GM23338 (cell line): ENCODE data around the gene DENND5A. TPM values are rescaled to one million over a fixed set of nuclear protein-coding genes. Genes with fewer than 3 reads are reported as not detected.

ENCODE experiments used
- ATAC-seq: fragments of 200-7000 bp; cut with Tn5 transposase; 3 replicates; pipeline ENCODE4 v1.9.1; 2020
- DNase-seq: peaks from one replicate; pipeline ENCODE4 v3.0.0-alpha.2; 2015; ENCODE audit warnings: low spot score
- H2AFZ ChIP-seq: fragments of 200-600 bp; sonication (generic); 2 replicates; pipeline ENCODE4 v1.8.0; 2016; ENCODE audit warnings: antibody characterized with exemption, mild to moderate bottlenecking, moderate library complexity
- H3F3A ChIP-seq: fragments of 200-600 bp; sonication (generic); replicated peaks from 2 replicates; pipeline ENCODE4 v1.8.0; 2017; ENCODE audit warnings: antibody characterized with exemption, mixed run types, low read depth
- H3K27ac ChIP-seq: fragments of 200-600 bp; sonication (generic); 2 replicates; pipeline ENCODE4 v1.6.1; 2016; ENCODE audit warnings: low read depth
- H3K27me3 ChIP-seq: fragments of 200-600 bp; sonication (generic); 2 replicates; pipeline ENCODE4 v1.8.0; 2016; ENCODE audit warnings: mild to moderate bottlenecking, mixed run types, moderate library complexity; ENCODE audit not compliant: insufficient read depth
- H3K36me3 ChIP-seq: fragments of 200-600 bp; sonication (generic); 2 replicates; pipeline ENCODE4 v1.8.0; 2016; ENCODE audit warnings: mild to moderate bottlenecking; ENCODE audit not compliant: insufficient read depth
- H3K4me1 ChIP-seq: fragments of 200-600 bp; sonication (generic); 2 replicates; pipeline ENCODE4 v1.8.0; 2016; ENCODE audit warnings: mild to moderate bottlenecking, moderate library complexity; ENCODE audit not compliant: insufficient read depth
- H3K4me2 ChIP-seq: fragments of 200-600 bp; sonication (generic); 2 replicates; pipeline ENCODE4 v1.7.1; 2017; ENCODE audit warnings: mixed run types
- H3K4me3 ChIP-seq: fragments of 200-600 bp; sonication (generic); 2 replicates; pipeline ENCODE4 v1.6.1; 2016; ENCODE audit warnings: mixed run types
- H3K79me2 ChIP-seq: fragments of 200-600 bp; sonication (generic); replicated peaks from 2 replicates; pipeline ENCODE4 v1.8.0; 2017; ENCODE audit warnings: mild to moderate bottlenecking; ENCODE audit not compliant: insufficient read depth
- H3K9me2 ChIP-seq: fragments of 200-600 bp; sonication (generic); 2 replicates; pipeline ENCODE4 v1.8.0; 2017; ENCODE audit not compliant: insufficient read depth
- H4K20me1 ChIP-seq: fragments of 200-600 bp; sonication (generic); replicated peaks from 2 replicates; pipeline ENCODE4 v1.8.0; 2017; ENCODE audit warnings: mild to moderate bottlenecking; ENCODE audit not compliant: insufficient read depth
- H3K27ac Mint-ChIP-seq: 2 replicates; pipeline ENCODE4 v1.8.0; 2020; ENCODE audit warnings: inconsistent platforms, mild to moderate bottlenecking, moderate library complexity, mixed read lengths
- H3K27me3 Mint-ChIP-seq: 3 replicates; pipeline ENCODE4 v1.8.0; 2022; ENCODE audit warnings: low read depth, mild to moderate bottlenecking, moderate library complexity, mixed read lengths, inconsistent platforms; ENCODE audit not compliant: insufficient read depth, poor library complexity
- H3K36me3 Mint-ChIP-seq: 3 replicates; pipeline ENCODE4 v1.8.0; 2021; ENCODE audit warnings: low read depth, mild to moderate bottlenecking, inconsistent platforms, moderate library complexity, mixed read lengths
- H3K4me1 Mint-ChIP-seq: 3 replicates; pipeline ENCODE4 v1.8.0; 2020; ENCODE audit warnings: mild to moderate bottlenecking, inconsistent platforms, mixed read lengths
- H3K4me3 Mint-ChIP-seq: 3 replicates; pipeline ENCODE4 v1.8.0; 2021; ENCODE audit warnings: moderate library complexity, mild to moderate bottlenecking, inconsistent platforms, mixed read lengths
- H3K9me3 Mint-ChIP-seq: 3 replicates; pipeline ENCODE4 v1.8.0; 2020; ENCODE audit warnings: moderate library complexity, mild to moderate bottlenecking, inconsistent platforms, mixed read lengths
- EZH2phosphoT487 ChIP-seq: fragments of 200-600 bp; sonication (generic); IDR thresholded peaks from one replicate; pipeline ENCODE4 v1.8.1; 2018; ENCODE audit warnings: antibody characterized with exemption; ENCODE audit not compliant: unreplicated experiment
- POLR2AphosphoS5 ChIP-seq: IDR thresholded peaks from 2 replicates; pipeline ENCODE4 v1.6.1; 2016; ENCODE audit warnings: antibody characterized with exemption, low read depth
- STAT1 ChIP-seq: IDR thresholded peaks from one replicate; pipeline ENCODE4 v1.6.1; 2016; ENCODE audit warnings: antibody characterized with exemption; ENCODE audit not compliant: unreplicated experiment
- ZNF331 ChIP-seq: fragments of 250-450 bp; sonication (Bioruptor Pico); IDR thresholded peaks from 2 replicates; pipeline ENCODE4 v1.5.0; 2020; ENCODE audit warnings: low read depth, mild to moderate bottlenecking, moderate library complexity
- polyA plus RNA-seq: library from polyadenylated mRNA; unstranded; fragments of >200 nt; fragmentation: Nextera tagmentation; extraction: Ambion mirVana; gene quantifications from 2 replicates; pipeline ENCODE4 v1.2.1, GENCODE V29; 2016
- total RNA-seq: library from RNA; depleted of rRNA; stranded (reverse); fragments of >200 nt; shearing (Covaris generic); gene quantifications from 2 replicates; pipeline ENCODE4 v1.2.3, GENCODE V29; 2014
- TF ChIP-seq, protein P1 (sequence below): fragments of 250-450 bp; sonication (Bioruptor Pico); IDR thresholded peaks from 2 replicates; pipeline ENCODE4 v1.5.0; 2020; ENCODE audit warnings: mild to moderate bottlenecking, moderate library complexity
- TF ChIP-seq, protein P2 (sequence below), 2 experiments: fragments of 200-600 bp in 1 of 2; sonication (generic) in 1 of 2; conservative IDR thresholded peaks; 2 replicates each; pipeline versions ENCODE4 v1.5.1 to v1.6.1; 2016 to 2017; ENCODE audit warnings: antibody characterized with exemption in 2 of 2, low read depth in 2 of 2, mild to moderate bottlenecking in 2 of 2, moderate library complexity in 1 of 2

DENND5A gene
- total and polyA plus RNA-seq, 2 experiments from 2014 or later: 28.1 to 56.3 TPM

DNA sequence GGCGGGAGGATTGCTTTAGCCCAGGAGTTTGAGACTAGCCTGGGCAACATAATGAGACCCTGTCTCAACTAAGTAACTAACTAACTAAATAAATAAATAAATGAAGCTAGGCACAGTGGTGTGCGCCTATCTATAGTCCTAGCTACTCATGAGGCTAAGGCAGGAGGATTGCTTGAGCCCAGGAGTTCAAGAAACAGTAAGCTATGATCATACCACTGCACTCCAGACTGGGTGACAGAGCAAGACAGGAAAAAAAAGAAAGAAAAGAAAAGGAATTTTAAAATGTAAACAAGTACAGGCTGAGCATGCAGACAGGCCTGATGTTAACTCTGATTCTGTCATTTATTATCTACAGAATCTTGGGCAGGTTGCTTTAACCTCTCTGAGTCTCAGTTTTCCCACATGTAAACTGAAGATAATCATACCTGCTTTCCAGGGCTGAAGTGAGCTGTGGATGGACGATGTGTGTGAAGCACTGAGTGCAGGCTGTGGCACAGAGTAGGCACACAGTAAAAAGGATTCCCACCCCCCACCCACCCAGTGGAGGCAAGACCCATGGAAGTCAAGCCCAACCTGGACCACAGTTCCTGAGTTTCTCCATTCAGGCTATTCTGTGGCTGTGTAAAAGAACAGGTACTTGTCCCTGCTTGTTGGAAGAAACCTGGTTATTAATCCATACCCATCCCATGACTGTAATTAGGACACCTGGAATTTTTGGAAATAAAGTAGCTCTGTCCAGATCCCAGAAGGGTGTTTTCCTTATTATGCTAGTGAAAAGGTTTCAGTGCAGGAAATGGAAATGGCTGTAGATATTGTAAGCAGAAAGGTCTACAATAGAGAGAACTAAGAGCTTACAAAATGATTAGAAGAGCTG, 155.1 kb downstream of the DENND5A start (continued):
- TF ChIP-seq, protein P1, sequence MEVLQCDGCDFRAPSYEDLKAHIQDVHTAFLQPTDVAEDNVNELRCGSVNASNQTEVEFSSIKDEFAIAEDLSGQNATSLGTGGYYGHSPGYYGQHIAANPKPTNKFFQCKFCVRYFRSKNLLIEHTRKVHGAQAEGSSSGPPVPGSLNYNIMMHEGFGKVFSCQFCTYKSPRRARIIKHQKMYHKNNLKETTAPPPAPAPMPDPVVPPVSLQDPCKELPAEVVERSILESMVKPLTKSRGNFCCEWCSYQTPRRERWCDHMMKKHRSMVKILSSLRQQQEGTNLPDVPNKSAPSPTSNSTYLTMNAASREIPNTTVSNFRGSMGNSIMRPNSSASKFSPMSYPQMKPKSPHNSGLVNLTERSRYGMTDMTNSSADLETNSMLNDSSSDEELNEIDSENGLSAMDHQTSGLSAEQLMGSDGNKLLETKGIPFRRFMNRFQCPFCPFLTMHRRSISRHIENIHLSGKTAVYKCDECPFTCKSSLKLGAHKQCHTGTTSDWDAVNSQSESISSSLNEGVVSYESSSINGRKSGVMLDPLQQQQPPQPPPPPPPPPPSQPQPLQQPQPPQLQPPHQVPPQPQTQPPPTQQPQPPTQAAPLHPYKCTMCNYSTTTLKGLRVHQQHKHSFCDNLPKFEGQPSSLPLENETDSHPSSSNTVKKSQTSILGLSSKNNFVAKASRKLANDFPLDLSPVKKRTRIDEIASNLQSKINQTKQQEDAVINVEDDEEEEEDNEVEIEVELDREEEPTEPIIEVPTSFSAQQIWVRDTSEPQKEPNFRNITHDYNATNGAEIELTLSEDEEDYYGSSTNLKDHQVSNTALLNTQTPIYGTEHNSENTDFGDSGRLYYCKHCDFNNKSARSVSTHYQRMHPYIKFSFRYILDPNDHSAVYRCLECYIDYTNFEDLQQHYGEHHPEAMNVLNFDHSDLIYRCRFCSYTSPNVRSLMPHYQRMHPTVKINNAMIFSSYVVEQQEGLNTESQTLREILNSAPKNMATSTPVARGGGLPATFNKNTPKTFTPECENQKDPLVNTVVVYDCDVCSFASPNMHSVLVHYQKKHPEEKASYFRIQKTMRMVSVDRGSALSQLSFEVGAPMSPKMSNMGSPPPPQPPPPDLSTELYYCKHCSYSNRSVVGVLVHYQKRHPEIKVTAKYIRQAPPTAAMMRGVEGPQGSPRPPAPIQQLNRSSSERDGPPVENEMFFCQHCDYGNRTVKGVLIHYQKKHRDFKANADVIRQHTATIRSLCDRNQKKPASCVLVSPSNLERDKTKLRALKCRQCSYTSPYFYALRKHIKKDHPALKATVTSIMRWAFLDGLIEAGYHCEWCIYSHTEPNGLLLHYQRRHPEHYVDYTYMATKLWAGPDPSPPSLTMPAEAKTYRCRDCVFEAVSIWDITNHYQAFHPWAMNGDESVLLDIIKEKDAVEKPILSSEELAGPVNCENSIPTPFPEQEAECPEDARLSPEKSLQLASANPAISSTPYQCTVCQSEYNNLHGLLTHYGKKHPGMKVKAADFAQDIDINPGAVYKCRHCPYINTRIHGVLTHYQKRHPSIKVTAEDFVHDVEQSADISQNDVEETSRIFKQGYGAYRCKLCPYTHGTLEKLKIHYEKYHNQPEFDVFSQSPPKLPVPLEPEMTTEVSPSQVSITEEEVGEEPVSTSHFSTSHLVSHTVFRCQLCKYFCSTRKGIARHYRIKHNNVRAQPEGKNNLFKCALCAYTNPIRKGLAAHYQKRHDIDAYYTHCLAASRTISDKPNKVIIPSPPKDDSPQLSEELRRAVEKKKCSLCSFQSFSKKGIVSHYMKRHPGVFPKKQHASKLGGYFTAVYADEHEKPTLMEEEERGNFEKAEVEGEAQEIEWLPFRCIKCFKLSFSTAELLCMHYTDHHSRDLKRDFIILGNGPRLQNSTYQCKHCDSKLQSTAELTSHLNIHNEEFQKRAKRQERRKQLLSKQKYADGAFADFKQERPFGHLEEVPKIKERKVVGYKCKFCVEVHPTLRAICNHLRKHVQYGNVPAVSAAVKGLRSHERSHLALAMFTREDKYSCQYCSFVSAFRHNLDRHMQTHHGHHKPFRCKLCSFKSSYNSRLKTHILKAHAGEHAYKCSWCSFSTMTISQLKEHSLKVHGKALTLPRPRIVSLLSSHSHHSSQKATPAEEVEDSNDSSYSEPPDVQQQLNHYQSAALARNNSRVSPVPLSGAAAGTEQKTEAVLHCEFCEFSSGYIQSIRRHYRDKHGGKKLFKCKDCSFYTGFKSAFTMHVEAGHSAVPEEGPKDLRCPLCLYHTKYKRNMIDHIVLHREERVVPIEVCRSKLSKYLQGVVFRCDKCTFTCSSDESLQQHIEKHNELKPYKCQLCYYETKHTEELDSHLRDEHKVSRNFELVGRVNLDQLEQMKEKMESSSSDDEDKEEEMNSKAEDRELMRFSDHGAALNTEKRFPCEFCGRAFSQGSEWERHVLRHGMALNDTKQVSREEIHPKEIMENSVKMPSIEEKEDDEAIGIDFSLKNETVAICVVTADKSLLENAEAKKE (CRISPR knock-in tag): no peak
- no peak for TF ChIP-seq POLR2AphosphoS5

DNA sequence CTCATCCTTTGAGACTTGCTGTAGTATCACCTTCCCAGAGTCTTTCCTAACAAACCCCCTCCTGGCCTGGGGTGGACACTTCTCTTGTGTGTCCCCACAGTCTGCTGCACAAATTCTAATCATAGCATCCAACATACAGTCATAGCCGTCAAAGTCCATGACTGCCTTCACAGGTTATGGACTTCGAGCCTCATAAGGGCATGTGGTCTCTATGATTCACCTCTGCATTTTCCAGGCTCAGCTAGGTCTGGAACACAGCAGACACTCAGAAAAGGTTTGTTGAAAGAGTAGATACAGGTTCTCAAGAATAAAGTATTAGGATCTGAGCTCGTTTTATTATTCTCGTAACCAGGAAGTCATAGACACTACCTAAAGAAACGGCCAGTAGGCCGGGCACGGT, 160.6 kb downstream of the DENND5A start:
- Histone ChIP-seq H3K79me2 (no peaks in the 10 kb centered on the region), H3K4me3 (no peak overlapping the region), H2AFZ (no peak overlapping the region), H3K4me1 (no peaks in the 10 kb centered on the region), H3K4me2 (no peak overlapping the region), H4K20me1 (no peaks in the 10 kb centered on the region), H3K27me3 (no peaks in the 10 kb centered on the region), H3F3A (no peaks in the 10 kb centered on the region), H3K27ac (no peak overlapping the region), H3K36me3 (no peaks in the 10 kb centered on the region), H3K9me2 (no peaks in the 10 kb centered on the region)
- Mint-ChIP-seq H3K27ac (no peak overlapping the region), H3K9me3 (no peaks in the 10 kb centered on the region), H3K4me3 (no peak overlapping the region), H3K27me3 (peaks cover 2% of the 10 kb centered on the region), H3K4me1 (no peaks in the 10 kb centered on the region), H3K36me3 (no peaks in the 10 kb centered on the region)
- DNase-seq: no peak
- ATAC-seq: no peak
- TF ChIP-seq STAT1 (no peak), ZNF331 (CRISPR knock-in tag) (no peak), EZH2phosphoT487 (no peak)
- TF ChIP-seq, protein P2, sequence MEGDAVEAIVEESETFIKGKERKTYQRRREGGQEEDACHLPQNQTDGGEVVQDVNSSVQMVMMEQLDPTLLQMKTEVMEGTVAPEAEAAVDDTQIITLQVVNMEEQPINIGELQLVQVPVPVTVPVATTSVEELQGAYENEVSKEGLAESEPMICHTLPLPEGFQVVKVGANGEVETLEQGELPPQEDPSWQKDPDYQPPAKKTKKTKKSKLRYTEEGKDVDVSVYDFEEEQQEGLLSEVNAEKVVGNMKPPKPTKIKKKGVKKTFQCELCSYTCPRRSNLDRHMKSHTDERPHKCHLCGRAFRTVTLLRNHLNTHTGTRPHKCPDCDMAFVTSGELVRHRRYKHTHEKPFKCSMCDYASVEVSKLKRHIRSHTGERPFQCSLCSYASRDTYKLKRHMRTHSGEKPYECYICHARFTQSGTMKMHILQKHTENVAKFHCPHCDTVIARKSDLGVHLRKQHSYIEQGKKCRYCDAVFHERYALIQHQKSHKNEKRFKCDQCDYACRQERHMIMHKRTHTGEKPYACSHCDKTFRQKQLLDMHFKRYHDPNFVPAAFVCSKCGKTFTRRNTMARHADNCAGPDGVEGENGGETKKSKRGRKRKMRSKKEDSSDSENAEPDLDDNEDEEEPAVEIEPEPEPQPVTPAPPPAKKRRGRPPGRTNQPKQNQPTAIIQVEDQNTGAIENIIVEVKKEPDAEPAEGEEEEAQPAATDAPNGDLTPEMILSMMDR (conservative IDR thresholded peaks at IDR 0.05; ENCODE audit: low read depth in 2 of 2): no peak
